Measurements from ENCODE around the gene TMEM121B. TPM values are rescaled to one million over a fixed set of nuclear protein-coding genes. Genes with fewer than 3 reads are reported as not detected.

TMEM121B gene
- total RNA-seq, 1 experiment from 2014 or later, result not detected

DNA sequence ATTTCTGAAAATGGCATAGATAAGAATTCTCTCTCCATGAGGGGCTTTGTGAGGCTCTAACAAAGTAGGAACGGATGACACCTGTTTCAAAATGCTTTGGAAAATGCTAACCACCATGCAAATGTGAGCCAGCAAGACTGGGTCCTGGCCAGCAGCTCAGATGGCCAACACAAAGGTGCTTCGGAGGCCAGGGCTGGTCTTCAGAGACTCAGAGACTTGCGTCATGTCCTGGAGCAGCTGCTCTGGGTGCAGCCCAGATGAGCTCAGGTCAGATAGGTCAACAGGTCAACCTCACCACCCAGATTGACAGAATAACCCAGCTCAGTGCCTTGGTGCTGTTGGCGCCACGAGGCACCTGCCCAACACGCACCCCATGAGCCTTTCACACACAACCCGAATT lies 12.0 kb upstream of the TMEM121B start:
- no peaks in the 10 kb centered on the region for H3K4me1 Mint-ChIP-seq (ENCODE audit: insufficient read depth, unreplicated experiment)
- DNase-seq (ENCODE audit: unreplicated experiment), result no peak
- H3K36me3 Mint-ChIP-seq (ENCODE audit: insufficient read depth, unreplicated experiment), result peaks cover 8% of the 10 kb centered on the region
- intact Hi-C loops (cut with micrococcal nuclease), result no loop called here
- H3K9me3 Mint-ChIP-seq (ENCODE audit: unreplicated experiment), result no peaks in the 10 kb centered on the region
- no peak overlapping the region for H3K27ac Mint-ChIP-seq (ENCODE audit: low read depth, unreplicated experiment)
- no peak overlapping the region for H3K4me3 Mint-ChIP-seq (ENCODE audit: unreplicated experiment)
- TF ChIP-seq, protein P1, sequence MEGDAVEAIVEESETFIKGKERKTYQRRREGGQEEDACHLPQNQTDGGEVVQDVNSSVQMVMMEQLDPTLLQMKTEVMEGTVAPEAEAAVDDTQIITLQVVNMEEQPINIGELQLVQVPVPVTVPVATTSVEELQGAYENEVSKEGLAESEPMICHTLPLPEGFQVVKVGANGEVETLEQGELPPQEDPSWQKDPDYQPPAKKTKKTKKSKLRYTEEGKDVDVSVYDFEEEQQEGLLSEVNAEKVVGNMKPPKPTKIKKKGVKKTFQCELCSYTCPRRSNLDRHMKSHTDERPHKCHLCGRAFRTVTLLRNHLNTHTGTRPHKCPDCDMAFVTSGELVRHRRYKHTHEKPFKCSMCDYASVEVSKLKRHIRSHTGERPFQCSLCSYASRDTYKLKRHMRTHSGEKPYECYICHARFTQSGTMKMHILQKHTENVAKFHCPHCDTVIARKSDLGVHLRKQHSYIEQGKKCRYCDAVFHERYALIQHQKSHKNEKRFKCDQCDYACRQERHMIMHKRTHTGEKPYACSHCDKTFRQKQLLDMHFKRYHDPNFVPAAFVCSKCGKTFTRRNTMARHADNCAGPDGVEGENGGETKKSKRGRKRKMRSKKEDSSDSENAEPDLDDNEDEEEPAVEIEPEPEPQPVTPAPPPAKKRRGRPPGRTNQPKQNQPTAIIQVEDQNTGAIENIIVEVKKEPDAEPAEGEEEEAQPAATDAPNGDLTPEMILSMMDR (IDR thresholded peaks at IDR 0.05; ENCODE audit: unreplicated experiment), result no peak
- no TSS peak for BruUV-seq (replicated peaks)
- CTCF ChIA-PET, result interaction anchor here (0.8 kb wide), 1 partner anchor 368 kb away, joined by 4 read pairs; no protein-coding TSS in a partner anchor
- POLR2A ChIA-PET, result no interaction called here
- no peaks in the 10 kb centered on the region for H3K27me3 Mint-ChIP-seq (ENCODE audit: insufficient read depth, unreplicated experiment)

DNA sequence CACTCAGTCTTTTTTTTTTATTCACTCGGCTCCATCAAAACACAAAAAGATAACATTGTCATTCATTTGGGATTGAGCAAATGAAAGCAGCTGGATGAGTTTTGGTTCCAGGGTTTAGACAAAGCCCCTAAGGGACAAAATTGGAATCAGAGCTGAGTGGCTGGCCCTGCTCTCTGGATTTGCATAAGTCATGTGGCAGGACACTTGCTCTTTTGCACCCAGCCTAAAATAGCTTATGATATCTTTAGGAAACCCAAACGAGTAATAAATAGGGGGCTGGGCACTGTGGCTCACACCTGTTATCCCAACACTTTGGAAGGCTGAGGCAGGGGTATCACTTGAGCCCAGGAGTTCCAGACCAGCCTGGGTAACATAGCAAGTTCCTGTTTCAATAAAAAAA lies 11.0 kb upstream of the TMEM121B start:
- Mint-ChIP-seq H3K9me3 (ENCODE audit: unreplicated experiment) (no peaks in the 10 kb centered on the region), H3K4me3 (ENCODE audit: unreplicated experiment) (no peak overlapping the region), H3K36me3 (ENCODE audit: insufficient read depth, unreplicated experiment) (peaks cover 5% of the 10 kb centered on the region), H3K4me1 (ENCODE audit: insufficient read depth, unreplicated experiment) (no peaks in the 10 kb centered on the region), H3K27ac (ENCODE audit: low read depth, unreplicated experiment) (no peak overlapping the region), H3K27me3 (ENCODE audit: insufficient read depth, unreplicated experiment) (no peaks in the 10 kb centered on the region)
- ChIA-PET POLR2A (interaction anchor here (1.2 kb wide), 1 partner anchor 26 kb away, joined by 3 read pairs; no protein-coding TSS in a partner anchor), CTCF (interaction anchor here (0.7 to 1.1 kb wide), 2 partner anchors 11 to 18 kb away, joined by 4 to 5 read pairs; no protein-coding TSS in a partner anchor)
- intact Hi-C loops (cut with micrococcal nuclease), result no loop called here
- TF ChIP-seq, protein P1 (IDR thresholded peaks at IDR 0.05; ENCODE audit: unreplicated experiment), result no peak
- DNase-seq (ENCODE audit: unreplicated experiment), result no peak
- BruUV-seq (replicated peaks), result no TSS peak

DNA sequence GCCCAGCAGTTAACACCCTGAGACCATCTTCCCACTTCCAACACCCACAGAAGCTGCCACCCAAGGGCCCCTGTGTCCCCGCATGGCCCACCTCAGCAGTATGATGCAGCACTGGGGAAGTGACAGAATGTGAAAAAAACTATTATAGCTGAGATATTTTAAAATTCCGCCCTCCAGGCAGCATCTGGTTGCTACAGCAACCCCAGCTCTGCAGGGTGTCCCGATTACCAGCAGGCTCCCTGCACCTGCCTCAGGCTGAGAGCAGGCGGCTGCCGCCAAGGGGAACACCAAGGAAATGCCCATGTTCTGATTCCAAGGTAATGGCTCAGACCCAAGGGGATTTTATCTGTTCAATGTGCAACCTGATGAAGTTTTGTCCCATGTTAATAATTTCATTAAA lies 10.5 kb upstream of the TMEM121B start:
- H3K4me1 Mint-ChIP-seq (ENCODE audit: insufficient read depth, unreplicated experiment), result no peaks in the 10 kb centered on the region
- POLR2A ChIA-PET, result interaction anchor here (1.2 kb wide), 1 partner anchor 26 kb away, joined by 3 read pairs; no protein-coding TSS in a partner anchor
- no peak overlapping the region for H3K27ac Mint-ChIP-seq (ENCODE audit: low read depth, unreplicated experiment)
- no peak for DNase-seq (ENCODE audit: unreplicated experiment)
- no peaks in the 10 kb centered on the region for H3K27me3 Mint-ChIP-seq (ENCODE audit: insufficient read depth, unreplicated experiment)
- no peaks in the 10 kb centered on the region for H3K9me3 Mint-ChIP-seq (ENCODE audit: unreplicated experiment)
- intact Hi-C loops (cut with micrococcal nuclease), result no loop called here
- CTCF ChIA-PET, result interaction anchor here (0.7 to 1.1 kb wide), 2 partner anchors 11 to 17 kb away, joined by 4 to 5 read pairs; no protein-coding TSS in a partner anchor
- H3K36me3 Mint-ChIP-seq (ENCODE audit: insufficient read depth, unreplicated experiment), result peaks cover 5% of the 10 kb centered on the region
- TF ChIP-seq, protein P1 (IDR thresholded peaks at IDR 0.05; ENCODE audit: unreplicated experiment), result no peak
- no TSS peak for BruUV-seq (replicated peaks)
- H3K4me3 Mint-ChIP-seq (ENCODE audit: unreplicated experiment), result no peak overlapping the region

DNA sequence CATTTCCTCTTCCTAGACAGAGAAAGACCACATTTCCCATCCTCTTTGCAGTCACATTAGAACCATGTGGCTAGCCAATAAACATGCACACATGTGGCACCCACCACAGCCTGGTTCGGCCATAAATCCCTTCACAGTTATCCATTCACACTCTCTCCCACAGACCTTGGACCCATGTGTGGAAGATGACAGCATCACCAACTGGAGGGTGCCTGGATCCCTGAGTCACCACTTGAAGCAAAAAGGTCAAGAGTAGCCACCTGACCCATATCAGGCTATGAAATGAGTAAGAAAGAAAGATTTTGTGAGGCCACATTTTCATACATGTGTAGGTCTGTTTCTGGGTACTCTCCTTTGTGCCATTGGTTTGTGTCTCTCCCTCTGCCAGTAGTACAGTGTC lies 9.0 kb upstream of the TMEM121B start:
- BruUV-seq (replicated peaks), result no TSS peak
- H3K9me3 Mint-ChIP-seq (ENCODE audit: unreplicated experiment), result no peaks in the 10 kb centered on the region
- TF ChIP-seq, protein P1 (IDR thresholded peaks at IDR 0.05; ENCODE audit: unreplicated experiment), result no peak
- H3K4me3 Mint-ChIP-seq (ENCODE audit: unreplicated experiment), result no peak overlapping the region
- H3K4me1 Mint-ChIP-seq (ENCODE audit: insufficient read depth, unreplicated experiment), result no peaks in the 10 kb centered on the region
- no peak for DNase-seq (ENCODE audit: unreplicated experiment)
- ChIA-PET CTCF (no interaction called here), POLR2A (no interaction called here)
- no peaks in the 10 kb centered on the region for H3K36me3 Mint-ChIP-seq (ENCODE audit: insufficient read depth, unreplicated experiment)
- no peaks in the 10 kb centered on the region for H3K27me3 Mint-ChIP-seq (ENCODE audit: insufficient read depth, unreplicated experiment)
- intact Hi-C loops (cut with micrococcal nuclease), result no loop called here
- no peak overlapping the region for H3K27ac Mint-ChIP-seq (ENCODE audit: low read depth, unreplicated experiment)

All from MCF 10A (cell line).